GM18909 (cell line): ENCODE results near the gene ROM1.
"Not testable (repeated sequence)": the region's sequence is repeated elsewhere in the genome, so short reads cannot be mapped to it uniquely, and the experiment has no call there.

Source experiments
- ATAC-seq: cut with Tn5 transposase; IDR thresholded peaks from one replicate; pipeline ENCODE4 v1.9.1; 2021; ENCODE audit warnings: mild to moderate bottlenecking; ENCODE audit not compliant: unreplicated experiment, poor library complexity

The ROM1 gene

DNA sequence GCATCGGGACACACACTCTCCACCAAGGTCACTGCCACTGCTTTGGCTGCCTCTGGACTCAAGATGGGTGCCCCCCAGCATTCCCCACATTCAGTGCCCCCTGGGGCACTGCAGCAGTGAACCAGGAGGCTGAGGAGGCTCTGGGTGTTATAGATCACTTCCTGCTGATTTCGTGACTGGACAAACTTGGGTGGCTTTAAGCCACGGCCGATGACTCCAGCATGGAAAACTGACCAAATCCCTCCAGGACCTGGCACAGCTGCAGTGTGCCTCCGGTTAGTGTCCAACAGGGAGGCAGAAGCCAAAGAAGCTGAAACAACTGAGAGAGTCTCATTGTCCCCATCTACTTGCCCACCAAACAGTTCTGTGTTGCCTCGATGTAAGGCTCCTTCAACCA, 34.5 kb downstream of the ROM1 start:
- no peak for ATAC-seq

DNA sequence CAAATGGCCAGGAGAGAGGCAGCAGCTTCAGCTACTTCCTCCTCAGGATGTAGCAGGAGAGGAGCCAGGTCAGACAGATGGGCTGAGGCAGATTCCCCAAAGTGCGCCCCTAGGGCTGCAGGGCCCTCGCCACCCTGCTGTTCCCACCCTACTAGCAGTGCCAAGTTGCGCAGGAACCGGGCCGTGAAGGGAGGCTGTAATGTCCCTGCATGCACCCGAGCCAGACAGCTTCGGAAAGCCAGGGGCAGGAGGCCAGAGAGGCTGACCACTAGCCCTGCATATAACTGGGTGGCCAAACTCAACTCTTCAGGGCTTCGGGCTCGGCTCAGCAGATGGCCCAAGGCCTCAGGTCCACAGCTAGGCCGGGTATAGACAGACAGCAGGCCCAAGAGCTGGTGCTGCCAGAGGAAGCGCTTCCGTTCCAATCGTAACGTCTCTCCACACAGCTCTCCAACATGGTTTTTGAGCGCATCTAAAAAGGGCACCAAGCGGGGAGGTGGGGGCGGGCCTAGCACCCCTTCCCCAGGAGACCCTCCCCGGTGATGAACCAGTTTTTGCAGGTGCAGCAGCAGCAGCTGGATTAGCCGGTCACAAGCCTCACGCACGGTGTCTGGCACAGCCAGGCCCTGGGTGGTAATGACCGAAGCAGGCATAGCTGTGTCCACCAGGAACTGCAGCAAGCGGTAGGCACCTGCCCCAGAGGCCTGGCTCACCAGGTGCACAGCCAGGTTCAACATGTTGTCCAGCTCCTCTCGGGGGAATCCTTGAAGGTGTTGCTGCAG, 35.3 kb downstream of the ROM1 start:
- no peak for ATAC-seq

DNA sequence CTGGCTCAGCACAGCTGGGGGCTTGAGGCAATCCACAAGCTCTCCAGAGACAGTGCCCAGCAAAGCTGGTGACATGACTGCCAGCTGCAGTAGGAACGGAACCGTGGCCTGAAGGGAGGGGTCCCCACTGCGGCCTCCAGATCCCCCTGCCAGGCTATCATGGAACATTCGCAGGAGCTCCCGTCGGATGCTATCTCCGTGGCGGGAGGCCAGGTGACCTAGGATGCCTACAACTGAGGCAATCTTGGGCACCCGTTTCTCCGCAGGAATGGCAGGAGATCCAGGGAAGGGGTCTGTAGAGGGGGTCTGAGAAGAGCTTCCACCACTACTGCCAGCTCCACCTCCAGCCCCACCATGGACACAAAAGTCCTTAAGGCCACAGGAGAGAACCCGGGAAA, 35.9 kb downstream of the ROM1 start:
- ATAC-seq: no peak

DNA sequence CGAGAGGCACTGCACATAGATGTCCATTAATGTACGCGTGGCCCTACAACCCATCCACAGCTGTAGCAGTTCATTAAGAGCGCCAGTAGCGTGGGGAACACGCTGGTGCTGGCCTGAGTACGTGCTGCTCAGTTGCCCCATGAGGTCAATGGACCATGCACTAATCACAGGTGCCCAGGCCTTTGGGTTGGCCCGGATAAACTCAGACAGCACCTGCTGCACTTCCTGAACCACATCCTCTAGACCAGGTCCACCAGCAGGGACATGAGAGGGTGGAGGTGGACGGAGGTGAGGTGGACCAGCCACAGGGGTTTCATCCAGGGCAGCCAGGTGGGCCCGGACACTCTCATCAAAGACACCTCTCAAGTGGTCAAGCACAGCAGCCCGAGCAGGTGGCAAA, 36.4 kb downstream of the ROM1 start:
- no peak for ATAC-seq

DNA sequence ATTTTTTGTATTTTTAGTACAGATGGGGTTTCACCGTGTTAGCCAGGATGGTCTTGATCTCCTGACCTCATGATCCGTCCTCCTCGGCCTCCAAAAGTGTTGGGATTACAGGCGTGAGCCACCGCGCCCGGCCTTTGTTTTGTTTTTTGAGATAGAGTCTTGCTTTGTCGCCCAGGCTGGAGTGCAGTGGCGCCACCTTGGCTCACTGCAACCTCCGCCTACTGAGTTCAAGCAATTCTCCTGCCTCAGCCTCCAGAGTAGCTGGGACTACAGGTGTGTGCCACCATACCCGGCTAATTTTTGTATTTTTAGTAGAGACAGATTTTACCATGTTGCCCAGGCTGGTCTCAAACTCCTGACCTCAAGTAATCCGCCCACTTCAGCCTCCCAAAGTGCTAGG, 37.2 kb downstream of the ROM1 start:
- not testable (repeated sequence) for ATAC-seq

DNA sequence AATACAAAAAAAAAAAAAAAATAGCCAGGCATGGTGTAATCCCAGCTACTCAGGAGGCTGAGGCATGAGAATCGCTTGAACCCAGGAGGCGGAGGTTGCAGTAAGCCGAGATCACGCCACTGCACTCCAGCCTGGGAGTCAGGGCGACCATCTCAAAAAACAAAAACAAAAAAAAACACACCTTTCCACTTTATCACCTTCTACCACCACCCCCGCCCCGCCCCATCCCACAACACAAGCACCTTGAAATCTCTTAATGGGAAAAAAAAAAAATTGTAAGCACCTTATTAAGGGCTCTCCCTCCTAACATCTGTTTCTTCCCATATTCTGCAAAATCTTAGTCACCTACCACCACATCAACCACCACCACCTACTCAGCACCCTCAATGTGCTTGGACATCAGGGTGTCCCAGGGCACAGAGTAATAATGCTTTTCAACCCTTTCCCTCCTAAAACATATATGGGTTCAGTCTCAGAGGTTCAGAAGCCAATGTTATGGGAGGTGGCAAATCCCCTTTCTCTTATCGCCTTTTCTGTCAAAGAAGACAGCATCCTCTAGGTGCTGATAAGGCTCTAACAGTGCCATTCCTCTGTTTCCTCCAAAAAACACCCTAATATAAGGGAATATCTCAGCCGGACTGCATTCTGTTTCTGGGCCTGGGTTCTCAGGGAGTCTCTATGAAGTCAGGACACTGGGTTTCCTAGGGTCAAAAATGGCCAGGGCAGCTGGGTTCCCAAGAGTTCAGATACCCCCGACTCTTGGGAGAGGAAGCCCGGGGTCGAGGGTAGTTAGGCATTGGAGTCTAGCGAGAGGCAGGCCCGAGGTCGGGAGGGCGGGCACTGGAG, 39.3 kb downstream of the ROM1 start:
- ATAC-seq: peak; percentile 2

DNA sequence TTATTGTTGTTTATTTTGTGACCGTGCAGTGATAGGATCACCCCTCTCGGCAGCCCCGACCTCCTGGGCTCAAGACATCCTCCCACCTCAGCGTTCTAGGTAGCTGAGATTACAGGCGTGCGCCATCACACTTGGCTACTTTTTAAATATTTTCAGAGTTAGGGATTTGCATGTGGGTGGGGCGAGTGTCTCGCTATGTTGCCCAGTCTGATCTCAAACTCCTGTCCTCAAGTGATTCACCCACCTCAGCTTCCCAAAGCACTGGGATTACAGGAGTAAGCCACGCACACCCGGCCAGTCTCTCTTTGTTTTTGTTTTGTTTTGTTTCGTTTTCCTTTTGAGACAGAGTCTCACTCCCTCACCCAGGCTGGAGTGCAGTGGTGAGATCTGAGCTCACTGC, 41.2 kb downstream of the ROM1 start:
- ATAC-seq: no peak

DNA sequence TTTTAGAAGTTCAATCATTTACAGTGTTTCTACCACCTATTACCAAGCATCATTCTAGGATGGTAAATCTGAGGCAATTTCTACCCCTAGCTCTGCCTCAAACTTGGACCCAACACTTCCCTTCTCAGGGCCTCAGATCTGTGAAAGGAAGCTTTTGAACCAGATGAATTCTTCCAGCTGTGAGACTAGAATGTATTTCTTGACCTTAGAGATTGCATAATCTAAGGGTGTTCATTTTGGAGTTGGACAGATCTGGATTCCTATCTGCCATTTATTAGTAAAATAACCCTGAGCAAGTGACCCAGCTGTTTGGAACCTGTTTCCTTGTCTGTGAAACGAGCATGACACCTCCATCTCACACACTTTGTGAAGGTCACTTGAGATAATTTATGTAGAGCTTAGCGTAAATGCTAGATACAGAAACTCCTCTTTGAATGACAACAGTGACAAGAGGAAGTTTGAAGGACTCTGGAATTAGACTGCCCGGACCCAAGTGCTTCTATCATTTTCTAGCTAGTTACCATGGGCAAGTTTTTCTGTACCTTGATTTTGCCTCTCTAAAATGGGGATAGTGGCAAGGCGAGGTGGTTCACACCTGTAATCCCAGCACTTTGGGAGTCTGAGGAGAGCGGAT, 43.9 kb downstream of the ROM1 start:
- no peak for ATAC-seq

DNA sequence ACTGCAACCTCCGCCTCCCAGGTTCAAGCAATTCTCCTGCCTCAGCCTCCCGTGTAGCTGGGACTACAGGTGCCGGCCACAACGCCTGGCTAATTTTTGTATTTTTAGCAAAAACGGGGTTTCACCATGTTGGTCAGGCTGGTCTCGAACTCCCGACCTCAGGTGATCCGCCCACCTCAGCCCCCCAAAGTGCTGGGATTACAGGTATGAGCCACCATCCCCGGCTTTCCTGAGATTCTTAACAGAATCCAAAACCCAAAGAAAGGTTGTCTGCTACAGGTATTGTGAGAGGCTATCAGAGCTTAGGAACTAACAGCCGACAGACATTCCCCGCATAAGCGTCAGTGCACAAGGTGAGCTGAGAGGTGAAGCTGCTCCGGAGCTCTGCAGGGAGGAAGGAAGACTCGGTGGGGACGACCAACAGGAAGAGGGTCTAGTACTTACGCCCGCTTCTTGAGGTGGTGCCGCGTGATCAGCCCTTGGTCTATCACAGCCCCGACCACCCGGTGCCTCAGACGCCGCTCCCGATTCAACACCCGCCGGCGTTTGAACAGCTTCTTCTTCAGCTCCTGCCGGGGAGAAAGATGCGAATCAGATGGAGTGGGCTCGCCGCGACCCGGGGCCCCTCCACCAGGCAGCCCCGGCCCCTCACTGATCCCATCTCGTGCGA, 51.5 kb downstream of the ROM1 start:
- peak; percentile 35 for ATAC-seq
